Measurements from ENCODE around the gene EXOC6B. TPM values are rescaled to one million over a fixed set of nuclear protein-coding genes. Genes with fewer than 3 reads are reported as not detected.

Gene EXOC6B
- total and polyA plus RNA-seq, 9 of the 15 experiments (the other 6 are each of a cell fraction or from before 2014, with no cell fraction given), result 0.28 to 4.2 (median 2.0) TPM

DNA sequence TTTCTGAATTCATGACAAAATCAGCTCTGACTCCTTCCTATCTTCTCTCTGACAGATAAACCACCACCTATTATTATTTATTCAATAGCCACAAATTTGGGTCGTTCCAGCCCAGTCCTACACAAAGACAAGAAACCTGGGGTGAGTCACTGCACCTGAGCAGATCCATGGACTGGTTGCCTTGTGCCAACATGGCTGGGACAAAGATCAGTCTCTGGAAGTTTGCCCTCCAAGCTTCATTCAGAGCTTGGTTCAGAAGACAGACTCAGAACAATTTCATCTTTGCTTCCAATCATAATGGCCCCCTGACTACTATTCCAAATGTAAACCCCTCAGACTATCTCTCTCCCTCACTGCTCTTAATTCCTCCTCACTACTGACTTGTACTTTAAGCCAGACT, 9.6 kb upstream of the EXOC6B start:
- Histone ChIP-seq H3K79me2 (ENCODE audit: control insufficient read depth, insufficient read depth, low read length) (no peaks in the 10 kb centered on the region), H3K4me2 (ENCODE audit: insufficient read depth, low read length) (no peak overlapping the region), H3K9me1 (ENCODE audit: control insufficient read depth, insufficient read depth, low read length) (no peaks in the 10 kb centered on the region), H4K20me1 (replicated peaks; ENCODE audit: control insufficient read depth, insufficient read depth, low read length) (no peaks in the 10 kb centered on the region), H3K9ac (ENCODE audit: insufficient read depth in 1 of 2, low read depth in 2 of 2, low read length in 2 of 2) (no peak overlapping the region), H3K27ac (ENCODE audit: extremely low read depth, low read depth, low read length) (no peak overlapping the region), H3K4me3 (no peak overlapping the region), H2AFZ (ENCODE audit: low read depth, low read length) (no peak overlapping the region), H3K36me3 (ENCODE audit: control insufficient read depth, insufficient read depth, low read length) (no peaks in the 10 kb centered on the region), H3K9me3 (replicated peaks; ENCODE audit: control insufficient read depth, insufficient read depth, low read depth, low read length) (no peaks in the 10 kb centered on the region), H3K4me1 (replicated peaks in 1 of 2; ENCODE audit: control insufficient read depth in 2 of 2, insufficient read depth in 2 of 2, low read length in 2 of 2) (no peaks in the 10 kb centered on the region), H3K27me3 (ENCODE audit: control insufficient read depth in 2 of 2, insufficient read depth in 2 of 2, low read length in 2 of 2) (peaks cover 5 to 10% of the 10 kb centered on the region in 2 experiments; a peak in 4 of 5 replicates)
- DNase-seq (ENCODE audit: extremely low read depth in 1 of 4, low spot score in 3 of 4) (no peak), FAIRE-seq (no peak), ATAC-seq (no peak)
- intact Hi-C loops (cut with micrococcal nuclease) (no loop called here), in situ Hi-C loops (cut with MboI) (no loop called here)
- CTCF ChIA-PET (ENCODE audit: low intra/inter-chr PET ratio), result no interaction called here
- WGBS (ENCODE audit: insufficient coverage, low coverage, missing lambda C conversion rate), result 0% methylated on average over 1 of the region's 1 CpG
- POLR2A ChIA-PET, result interaction anchor here (1.1 kb wide), 1 partner anchor 13 kb away, joined by 3 read pairs; no protein-coding TSS in a partner anchor
- no TSS peak for BruUV-seq (replicated peaks)
- TF ChIP-seq RBM17 (IDR thresholded peaks at IDR 0.05; ENCODE audit: borderline replicate concordance, low read depth, low read length) (no peak), TCF7L2 (IDR thresholded peaks at IDR 0.05; ENCODE audit: low read depth, low read length) (no peak), ZNF280A (IDR thresholded peaks at IDR 0.05; ENCODE audit: low read depth, partially characterized antibody) (no peak), POLR2AphosphoS5 (IDR thresholded peaks at IDR 0.05; ENCODE audit: control insufficient read depth, insufficient read depth, low read depth, low read length) (no peak), KLF13 (tag; IDR thresholded peaks at IDR 0.05; ENCODE audit: borderline replicate concordance, low read depth) (no peak), CREBBP (IDR thresholded peaks at IDR 0.05; ENCODE audit: low read depth, low read length) (no peak), PHTF2 (CRISPR knock-in tag; IDR thresholded peaks at IDR 0.05) (no peak), ETV5 (CRISPR knock-in tag; IDR thresholded peaks at IDR 0.05; ENCODE audit: low read depth) (no peak), STAT6 (CRISPR knock-in tag; IDR thresholded peaks at IDR 0.05) (no peak), PKNOX1 (IDR thresholded peaks at IDR 0.05) (no peak), ZNF740 (CRISPR knock-in tag; IDR thresholded peaks at IDR 0.05) (no peak), ZNF740 (tag; IDR thresholded peaks at IDR 0.05) (no peak), ZFX (CRISPR knock-in tag; IDR thresholded peaks at IDR 0.05) (no peak)
- TF ChIP-seq, protein P1, sequence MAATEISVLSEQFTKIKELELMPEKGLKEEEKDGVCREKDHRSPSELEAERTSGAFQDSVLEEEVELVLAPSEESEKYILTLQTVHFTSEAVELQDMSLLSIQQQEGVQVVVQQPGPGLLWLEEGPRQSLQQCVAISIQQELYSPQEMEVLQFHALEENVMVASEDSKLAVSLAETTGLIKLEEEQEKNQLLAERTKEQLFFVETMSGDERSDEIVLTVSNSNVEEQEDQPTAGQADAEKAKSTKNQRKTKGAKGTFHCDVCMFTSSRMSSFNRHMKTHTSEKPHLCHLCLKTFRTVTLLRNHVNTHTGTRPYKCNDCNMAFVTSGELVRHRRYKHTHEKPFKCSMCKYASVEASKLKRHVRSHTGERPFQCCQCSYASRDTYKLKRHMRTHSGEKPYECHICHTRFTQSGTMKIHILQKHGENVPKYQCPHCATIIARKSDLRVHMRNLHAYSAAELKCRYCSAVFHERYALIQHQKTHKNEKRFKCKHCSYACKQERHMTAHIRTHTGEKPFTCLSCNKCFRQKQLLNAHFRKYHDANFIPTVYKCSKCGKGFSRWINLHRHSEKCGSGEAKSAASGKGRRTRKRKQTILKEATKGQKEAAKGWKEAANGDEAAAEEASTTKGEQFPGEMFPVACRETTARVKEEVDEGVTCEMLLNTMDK (IDR thresholded peaks at IDR 0.05; ENCODE audit: borderline replicate concordance, insufficient read depth, low read depth, low read length, poor library complexity, severe bottlenecking), result no peak

Measured in K562 (cell line).